ENCODE results near the gene MYO6. TPM values are rescaled to one million over a fixed set of nuclear protein-coding genes. Genes with fewer than 3 reads are reported as not detected.

Gene MYO6
- total RNA-seq, 1 experiment from 2014 or later = 5.3 TPM

DNA sequence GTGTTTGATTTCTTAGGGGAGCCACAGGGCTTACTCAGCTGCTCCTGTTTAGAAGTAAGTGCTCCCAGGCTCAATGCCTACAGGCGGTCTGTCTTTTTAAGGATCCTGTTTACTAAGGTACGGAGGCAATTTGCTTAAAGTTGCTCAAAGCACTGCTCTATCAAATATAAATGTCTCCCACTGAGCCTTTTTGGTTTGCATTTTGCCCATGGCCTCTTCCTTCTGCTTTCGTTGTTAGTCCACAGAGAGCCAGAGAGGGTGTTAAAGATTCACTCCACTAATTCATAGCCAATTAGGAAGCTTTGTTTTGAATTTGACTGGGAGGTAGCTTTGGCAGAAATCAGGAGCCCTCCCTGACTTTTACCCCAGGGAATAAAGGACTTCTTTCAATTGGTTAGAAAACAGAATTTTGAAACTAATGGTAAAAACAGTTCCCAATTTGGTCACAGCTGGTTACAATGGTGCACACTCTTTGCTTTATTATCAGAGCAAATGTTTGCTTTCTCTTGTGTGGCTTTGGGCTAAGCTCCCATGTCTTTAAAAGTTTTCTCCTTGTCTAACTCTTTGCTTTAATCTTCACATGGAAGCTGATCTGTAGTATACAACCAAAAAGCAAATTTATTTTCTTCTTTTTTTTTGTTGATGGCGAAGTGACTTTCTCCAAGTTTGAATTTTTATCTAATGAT is 197.2 kb downstream of the MYO6 start:
- H3K36me3 ChIP-seq (replicated peaks; ENCODE audit: control insufficient read depth, insufficient read depth, low read length) = no peaks in the 10 kb centered on the region
- peaks cover 8% of the 10 kb centered on the region for H3K27me3 ChIP-seq (ENCODE audit: control insufficient read depth, insufficient read depth, low read length)
- DNase-seq = no peak
- H3K4me3 ChIP-seq (ENCODE audit: insufficient read depth, low read depth, low read length) = no peak overlapping the region

DNA sequence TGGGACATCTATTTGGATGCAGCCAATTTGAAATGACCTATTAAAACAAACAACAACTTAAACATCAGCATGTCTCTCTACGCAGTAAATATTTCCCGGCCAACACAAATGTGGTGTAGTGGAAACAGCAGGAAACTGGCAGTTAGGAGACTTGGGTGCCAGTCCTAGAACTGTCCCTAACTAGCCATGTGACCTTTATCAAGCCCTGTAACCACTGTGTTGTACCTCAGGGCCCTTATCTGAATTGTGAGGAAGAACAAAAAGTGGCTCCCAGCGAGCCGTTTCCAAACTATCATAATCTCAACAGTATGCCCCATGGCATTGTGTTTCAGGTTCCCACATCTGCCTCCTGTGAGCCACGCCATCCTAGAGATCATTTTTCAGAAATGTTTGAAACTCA is 198.9 kb downstream of the MYO6 start:
- no peak for DNase-seq
- H3K27me3 ChIP-seq (ENCODE audit: control insufficient read depth, insufficient read depth, low read length) = peaks cover 8% of the 10 kb centered on the region
- no peaks in the 10 kb centered on the region for H3K36me3 ChIP-seq (replicated peaks; ENCODE audit: control insufficient read depth, insufficient read depth, low read length)
- H3K4me3 ChIP-seq (ENCODE audit: insufficient read depth, low read depth, low read length) = no peak overlapping the region

DNA sequence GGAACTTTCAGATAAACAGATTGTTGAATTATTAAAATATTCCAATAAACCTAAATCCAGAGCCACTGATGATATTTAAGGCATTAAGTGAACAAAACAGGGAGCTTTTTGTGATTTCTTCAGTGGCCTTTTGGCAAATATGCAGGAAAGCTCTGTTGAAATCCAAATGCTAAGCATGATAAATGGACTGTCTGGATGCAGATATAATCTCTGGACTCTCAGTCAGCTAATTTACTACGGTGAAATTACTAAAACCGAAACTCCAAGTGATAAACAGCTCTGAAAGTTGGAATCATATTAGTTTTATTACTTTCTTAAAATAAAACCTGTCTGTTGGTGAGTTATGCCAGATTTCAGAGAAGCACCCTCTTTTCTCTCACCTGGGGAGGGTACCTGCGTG is 203.1 kb downstream of the MYO6 start:
- DNase-seq = no peak
- H3K36me3 ChIP-seq (replicated peaks; ENCODE audit: control insufficient read depth, insufficient read depth, low read length) = no peaks in the 10 kb centered on the region

DNA sequence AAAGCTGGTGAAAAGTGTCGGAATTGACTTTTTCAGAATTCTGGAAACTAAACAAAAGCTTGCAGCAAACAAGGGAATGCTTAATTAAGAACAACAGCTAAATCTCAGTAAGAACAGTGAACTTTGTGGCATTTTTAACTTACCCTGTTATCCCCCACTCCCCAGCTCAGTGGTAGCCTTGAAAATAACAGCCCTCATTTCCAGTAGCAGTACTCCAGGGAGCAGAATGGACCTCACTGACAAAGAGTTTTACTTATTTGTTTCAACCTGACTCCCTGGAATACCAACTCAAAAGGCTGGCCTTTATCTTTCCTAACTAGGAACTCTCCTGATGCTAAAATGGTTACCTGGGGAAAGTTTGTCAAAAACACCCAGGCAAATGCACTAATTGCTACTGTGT is 214.5 kb downstream of the MYO6 start:
- H3K27me3 ChIP-seq (ENCODE audit: control insufficient read depth, insufficient read depth, low read length) = no peaks in the 10 kb centered on the region
- H3K4me3 ChIP-seq (ENCODE audit: insufficient read depth, low read depth, low read length) = no peak overlapping the region
- no peak for DNase-seq
- H3K36me3 ChIP-seq (replicated peaks; ENCODE audit: control insufficient read depth, insufficient read depth, low read length) = no peaks in the 10 kb centered on the region

More for the DNA sequence above, 203.1 kb downstream of the MYO6 start:
- Histone ChIP-seq H3K4me3 (ENCODE audit: insufficient read depth, low read depth, low read length) (no peak overlapping the region), H3K27me3 (ENCODE audit: control insufficient read depth, insufficient read depth, low read length) (no peaks in the 10 kb centered on the region; the same call in 1 of the 2 replicates)

DNA sequence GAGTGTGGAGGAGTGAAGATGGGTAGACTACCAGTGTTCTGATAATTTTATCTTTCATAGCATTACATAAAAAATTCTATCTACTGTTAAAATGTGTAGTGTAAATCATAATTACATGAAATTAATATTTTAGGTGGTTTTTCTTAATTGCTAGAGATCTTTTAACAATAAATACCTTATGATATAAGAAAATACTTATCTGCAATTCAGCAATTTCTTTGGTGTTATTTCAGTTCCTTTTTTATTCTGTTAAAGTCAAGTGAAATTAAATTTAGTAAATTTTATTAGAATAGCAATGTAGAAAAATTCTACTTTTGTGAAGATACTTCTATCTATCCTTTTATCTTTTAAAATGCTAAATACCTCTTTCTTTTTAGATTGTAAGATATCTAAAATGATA is 219.1 kb downstream of the MYO6 start:
- no peaks in the 10 kb centered on the region for H3K27me3 ChIP-seq (ENCODE audit: control insufficient read depth, insufficient read depth, low read length)
- no peaks in the 10 kb centered on the region for H3K36me3 ChIP-seq (replicated peaks; ENCODE audit: control insufficient read depth, insufficient read depth, low read length)
- no peak overlapping the region for H3K4me3 ChIP-seq (ENCODE audit: insufficient read depth, low read depth, low read length)
- DNase-seq = no peak

Other genes starting within 250 kb of the MYO6 start
- gene SENP6, start 147.4 kb upstream of the MYO6 start, total RNA-seq (2014; rRNA removed; shearing (Covaris generic)) = 39.9 and 67.8 TPM in 2 replicates